Activated effector memory CD4-positive, alpha-beta T cell treated with Interleukin-2 at 50 U/mL for 16 hours (primary cell): ENCODE results near the gene OR2G2.

Experiments
- DNase-seq: peaks from one replicate; pipeline ENCODE4 v3.0.0-alpha.2; 2020

The OR2G2 gene

GRCh38 chr1:247588060-247588459 lies at the start of gene OR2G2:
Gene OR2G2, plus strand, starts transcription at chr1:247588360. Its CDS starts 0 bp downstream, at chr1:247588360.
- DNase-seq = no peak

GRCh38 chr1:247538561-247538960 lies 49.6 kb upstream of the OR2G2 start:
- DNase-seq = no peak

GRCh38 chr1:247539215-247539614 lies 48.9 kb upstream of the OR2G2 start:
- no peak for DNase-seq

- DNase-seq = no peak
These were observed 47.6 kb upstream of the OR2G2 start for GRCh38 chr1:247540581-247540980.

- DNase-seq = no peak
These were observed 45.3 kb upstream of the OR2G2 start for GRCh38 chr1:247542811-247543210.

- DNase-seq = no peak
These were observed 40.1 kb upstream of the OR2G2 start for GRCh38 chr1:247548092-247548491.

GRCh38 chr1:247548769-247549182 lies 39.4 kb upstream of the OR2G2 start, which contains the start of gene GCSAML:
Gene GCSAML, plus strand, starts transcription at chr1:247549134. Its CDS starts 58 bp downstream, at chr1:247549192.
- no peak for DNase-seq

- DNase-seq = no peak
These were observed 36.4 kb upstream of the OR2G2 start for GRCh38 chr1:247551721-247552120.

GRCh38 chr1:247552231-247552630 lies 35.9 kb upstream of the OR2G2 start:
- DNase-seq = no peak

GRCh38 chr1:247557926-247558674 lies 30.1 kb upstream of the OR2G2 start:
- DNase-seq = no peak

GRCh38 chr1:247561711-247562110 lies 26.4 kb upstream of the OR2G2 start:
- no peak for DNase-seq

- DNase-seq = no peak
These were observed 26.0 kb upstream of the OR2G2 start for GRCh38 chr1:247562198-247562597.

- no peak for DNase-seq
These were observed 13.9 kb upstream of the OR2G2 start for GRCh38 chr1:247574236-247574635.

- no peak for DNase-seq
These were observed 13.5 kb upstream of the OR2G2 start for GRCh38 chr1:247574664-247575063.

- DNase-seq = no peak
These were observed 11.6 kb upstream of the OR2G2 start for GRCh38 chr1:247576514-247576913.

GRCh38 chr1:247578946-247579460 lies 9.2 kb upstream of the OR2G2 start:
- DNase-seq = no peak

GRCh38 chr1:247605286-247605685 lies 17.1 kb downstream of the OR2G2 start, which contains the start of gene OR2G3:
Gene OR2G3, plus strand, starts transcription at chr1:247605586. Its CDS starts 0 bp downstream, at chr1:247605586.
- DNase-seq = no peak

- DNase-seq = no peak
These were observed 25.2 kb downstream of the OR2G2 start for GRCh38 chr1:247613405-247613804.

GRCh38 chr1:247614625-247615024 lies 26.5 kb downstream of the OR2G2 start:
- DNase-seq = no peak

GRCh38 chr1:247627951-247628350 lies 39.8 kb downstream of the OR2G2 start:
- no peak for DNase-seq

- DNase-seq = no peak
These were observed 49.9 kb downstream of the OR2G2 start for GRCh38 chr1:247638011-247638410.

- DNase-seq = no peak
These were observed 50.6 kb downstream of the OR2G2 start for GRCh38 chr1:247638781-247639180.
